Measurements from ENCODE around the gene SLC23A2. TPM values are rescaled to one million over a fixed set of nuclear protein-coding genes. Genes with fewer than 3 reads are reported as not detected.

Gene SLC23A2
- polyA plus RNA-seq, 1 donor from 2014 or later, result 38.3 TPM

- H3K9ac ChIP-seq (ENCODE audit: low read length), result no peak overlapping the region
- H4K20me1 ChIP-seq (ENCODE audit: insufficient read depth), result no peaks in the 10 kb centered on the region
- no peaks in the 10 kb centered on the region for H3K9me3 ChIP-seq (ENCODE audit: low read length)
- H3K9me2 ChIP-seq (ENCODE audit: insufficient read depth, low read length), result no peaks in the 10 kb centered on the region
- no peak overlapping the region for H3K27ac ChIP-seq (ENCODE audit: low read length)
- H3K4me3 ChIP-seq (ENCODE audit: low read length), result no peak overlapping the region
- H3K79me2 ChIP-seq (replicated peaks; ENCODE audit: insufficient read depth, low read length), result no peaks in the 10 kb centered on the region
- TF ChIP-seq TAF1 (IDR thresholded peaks at IDR 0.05; ENCODE audit: low read depth) (no peak), POLR2AphosphoS5 (IDR thresholded peaks at IDR 0.05) (no peak), REST (IDR thresholded peaks at IDR 0.05; ENCODE audit: borderline replicate concordance) (no peak), RAD21 (conservative IDR thresholded peaks at IDR 0.05) (no peak), CTCF (IDR thresholded peaks at IDR 0.05; ENCODE audit: poor library complexity, severe bottlenecking) (no peak), EZH2 (IDR thresholded peaks at IDR 0.05; ENCODE audit: borderline replicate concordance, insufficient read depth, low read length, poor library complexity, severe bottlenecking) (no peak), SMC3 (conservative IDR thresholded peaks at IDR 0.05; ENCODE audit: poor library complexity) (no peak), EP300 (conservative IDR thresholded peaks at IDR 0.05; ENCODE audit: poor library complexity, severe bottlenecking) (no peak), MXI1 (conservative IDR thresholded peaks at IDR 0.05; ENCODE audit: poor library complexity, severe bottlenecking) (no peak)
- no peak overlapping the region for H2AFZ ChIP-seq (ENCODE audit: low read depth, low read length)
- H3K4me2 ChIP-seq (ENCODE audit: low read length), result no peak overlapping the region
- H3F3A ChIP-seq (ENCODE audit: insufficient read depth, low read length, poor library complexity, severe bottlenecking), result no peaks in the 10 kb centered on the region
- H3K27me3 ChIP-seq (ENCODE audit: insufficient read depth, low read depth, low read length), result no peaks in the 10 kb centered on the region
- no peaks in the 10 kb centered on the region for H3K36me3 ChIP-seq (ENCODE audit: insufficient read depth, low read length)
Measured at GRCh38 chr20:4936392-4936850, 64.9 kb downstream of the SLC23A2 start.

- Histone ChIP-seq H3K9ac (ENCODE audit: low read length) (no peak overlapping the region), H3K4me2 (ENCODE audit: low read length) (no peak overlapping the region), H3K27ac (ENCODE audit: low read length) (no peak overlapping the region), H3K36me3 (ENCODE audit: insufficient read depth, low read length) (no peaks in the 10 kb centered on the region), H3K4me3 (ENCODE audit: low read length) (no peak overlapping the region), H3K79me2 (replicated peaks; ENCODE audit: insufficient read depth, low read length) (no peaks in the 10 kb centered on the region), H3K9me2 (ENCODE audit: insufficient read depth, low read length) (no peaks in the 10 kb centered on the region), H3K9me3 (ENCODE audit: low read length) (no peaks in the 10 kb centered on the region), H3F3A (ENCODE audit: insufficient read depth, low read length, poor library complexity, severe bottlenecking) (no peaks in the 10 kb centered on the region), H2AFZ (ENCODE audit: low read depth, low read length) (no peak overlapping the region), H3K27me3 (ENCODE audit: insufficient read depth, low read depth, low read length) (no peaks in the 10 kb centered on the region), H4K20me1 (ENCODE audit: insufficient read depth) (no peaks in the 10 kb centered on the region)
- TF ChIP-seq EP300 (conservative IDR thresholded peaks at IDR 0.05; ENCODE audit: poor library complexity, severe bottlenecking) (no peak), POLR2AphosphoS5 (IDR thresholded peaks at IDR 0.05) (no peak), RAD21 (conservative IDR thresholded peaks at IDR 0.05) (no peak), EZH2 (IDR thresholded peaks at IDR 0.05; ENCODE audit: borderline replicate concordance, insufficient read depth, low read length, poor library complexity, severe bottlenecking) (no peak), TAF1 (IDR thresholded peaks at IDR 0.05; ENCODE audit: low read depth) (no peak), CTCF (IDR thresholded peaks at IDR 0.05; ENCODE audit: poor library complexity, severe bottlenecking) (no peak), SMC3 (conservative IDR thresholded peaks at IDR 0.05; ENCODE audit: poor library complexity) (no peak), MXI1 (conservative IDR thresholded peaks at IDR 0.05; ENCODE audit: poor library complexity, severe bottlenecking) (no peak), REST (IDR thresholded peaks at IDR 0.05; ENCODE audit: borderline replicate concordance) (no peak)
Measured at GRCh38 chr20:4932061-4932460, 69.2 kb downstream of the SLC23A2 start.

Measured in neural cell (in vitro differentiated cells).